Naive B cell (primary cell): ENCODE measurements around the gene TEKT2. TPM values are rescaled to one million over a fixed set of nuclear protein-coding genes. Genes with fewer than 3 reads are reported as not detected.

ENCODE experiments used
- ATAC-seq, 2 donors: fragments of 150-1000 bp; cut with Tn5 transposase; 2 replicates each; pipeline ENCODE4 v1.10.0; 2021; ENCODE audit warnings: low read depth in 2 of 2, mild to moderate bottlenecking in 2 of 2, moderate library complexity in 2 of 2
- DNase-seq: peaks from one replicate; pipeline ENCODE4 v3.0.0; 2022
- H3K27ac Mint-ChIP-seq, 6 donors: one replicate each; pipeline ENCODE4 v1.8.0; 2020 to 2022; ENCODE audit warnings: mild to moderate bottlenecking in 6 of 6, mixed read lengths in 6 of 6, moderate library complexity in 5 of 6, inconsistent platforms in 2 of 6
- H3K27me3 Mint-ChIP-seq, 3 donors: one replicate each; pipeline ENCODE4 v1.8.0; 2021 to 2022; ENCODE audit warnings: mixed read lengths in 3 of 3, mild to moderate bottlenecking in 1 of 3
- H3K36me3 Mint-ChIP-seq, 2 donors: one replicate each; pipeline ENCODE4 v1.8.0; 2020 to 2022; ENCODE audit warnings: mixed read lengths in 2 of 2, inconsistent platforms in 1 of 2, mild to moderate bottlenecking in 1 of 2
- H3K4me1 Mint-ChIP-seq, 3 donors: one replicate each; pipeline ENCODE4 v1.8.0; 2020 to 2022; ENCODE audit warnings: mixed read lengths in 3 of 3, inconsistent platforms in 1 of 3, mild to moderate bottlenecking in 1 of 3, moderate library complexity in 1 of 3
- H3K4me3 Mint-ChIP-seq, 8 donors: one replicate each; pipeline ENCODE4 v1.8.0; 2020 to 2022; ENCODE audit warnings: mild to moderate bottlenecking in 8 of 8, mixed read lengths in 8 of 8, moderate library complexity in 8 of 8, inconsistent platforms in 2 of 8
- H3K9me3 Mint-ChIP-seq, 7 donors: one replicate each; pipeline ENCODE4 v1.8.0; 2020 to 2022; ENCODE audit warnings: mixed read lengths in 7 of 7, mild to moderate bottlenecking in 5 of 7, inconsistent platforms in 2 of 7, moderate library complexity in 1 of 7
- polyA plus RNA-seq, 6 donors: library from polyadenylated mRNA; unstranded; fragments of 300-500 nt; fragmentation: Illumina TruSeq; gene quantifications; one replicate each; pipeline ENCODE4 v1.2.3, GENCODE V29; 2021; ENCODE audit warnings: low read depth in 6 of 6

The TEKT2 gene
- polyA plus RNA-seq, 6 donors from 2014 or later, result not detected

- DNase-seq (no peak), ATAC-seq (no peak)
- H3K36me3 Mint-ChIP-seq, result no peaks in the 10 kb centered on the region
- H3K27ac Mint-ChIP-seq, result no peak overlapping the region
- H3K27me3 Mint-ChIP-seq, result peaks cover 0 to under 1% (median 0%) of the 10 kb centered on the region in 3 donors
- peaks cover 0 to 1% (median 0%) of the 10 kb centered on the region in 7 donors for H3K9me3 Mint-ChIP-seq
- H3K4me3 Mint-ChIP-seq, result no peak overlapping the region
- no peaks in the 10 kb centered on the region for H3K4me1 Mint-ChIP-seq
Observed at GRCh38 chr1:36132029-36132428, 48.1 kb downstream of the TEKT2 start.

- no peak overlapping the region for H3K4me3 Mint-ChIP-seq
- H3K27ac Mint-ChIP-seq, result peak overlapping the region in 1 of 6 donors; percentile 39
- ATAC-seq, result no peak
- no peaks in the 10 kb centered on the region for H3K4me1 Mint-ChIP-seq
- no peaks in the 10 kb centered on the region for H3K9me3 Mint-ChIP-seq
- no peaks in the 10 kb centered on the region for H3K27me3 Mint-ChIP-seq
- H3K36me3 Mint-ChIP-seq, result no peaks in the 10 kb centered on the region
- DNase-seq, result no peak
Observed at GRCh38 chr1:36133484-36133883, 49.6 kb downstream of the TEKT2 start.

DNA sequence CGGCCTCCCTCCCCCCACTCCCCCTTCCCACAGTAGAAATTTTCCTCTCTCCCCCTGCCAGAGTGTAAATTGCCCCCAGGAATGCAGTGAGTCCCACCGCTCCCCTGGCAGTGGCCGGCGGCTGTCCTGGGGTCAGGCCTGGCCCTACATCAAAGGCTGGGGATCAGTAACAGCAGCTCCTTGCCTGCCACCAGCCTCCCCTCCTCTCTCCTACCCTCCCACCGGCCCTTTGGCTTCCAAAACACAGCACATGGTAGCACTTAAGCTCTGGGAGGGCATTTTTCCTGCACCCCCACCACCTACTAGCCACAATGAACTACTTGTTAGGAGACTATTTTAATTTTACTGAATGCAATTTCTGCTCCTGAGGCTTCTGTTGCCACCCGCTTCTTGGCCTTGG lies 50.1 kb downstream of the TEKT2 start:
- H3K27ac Mint-ChIP-seq, result peak overlapping the region in 2 of 6 donors; percentile 58 to 78
- no peaks in the 10 kb centered on the region for H3K4me1 Mint-ChIP-seq
- no peak overlapping the region for H3K4me3 Mint-ChIP-seq
- no peaks in the 10 kb centered on the region for H3K9me3 Mint-ChIP-seq
- DNase-seq (no peak), ATAC-seq (no peak)
- H3K27me3 Mint-ChIP-seq, result no peaks in the 10 kb centered on the region
- no peaks in the 10 kb centered on the region for H3K36me3 Mint-ChIP-seq

DNA sequence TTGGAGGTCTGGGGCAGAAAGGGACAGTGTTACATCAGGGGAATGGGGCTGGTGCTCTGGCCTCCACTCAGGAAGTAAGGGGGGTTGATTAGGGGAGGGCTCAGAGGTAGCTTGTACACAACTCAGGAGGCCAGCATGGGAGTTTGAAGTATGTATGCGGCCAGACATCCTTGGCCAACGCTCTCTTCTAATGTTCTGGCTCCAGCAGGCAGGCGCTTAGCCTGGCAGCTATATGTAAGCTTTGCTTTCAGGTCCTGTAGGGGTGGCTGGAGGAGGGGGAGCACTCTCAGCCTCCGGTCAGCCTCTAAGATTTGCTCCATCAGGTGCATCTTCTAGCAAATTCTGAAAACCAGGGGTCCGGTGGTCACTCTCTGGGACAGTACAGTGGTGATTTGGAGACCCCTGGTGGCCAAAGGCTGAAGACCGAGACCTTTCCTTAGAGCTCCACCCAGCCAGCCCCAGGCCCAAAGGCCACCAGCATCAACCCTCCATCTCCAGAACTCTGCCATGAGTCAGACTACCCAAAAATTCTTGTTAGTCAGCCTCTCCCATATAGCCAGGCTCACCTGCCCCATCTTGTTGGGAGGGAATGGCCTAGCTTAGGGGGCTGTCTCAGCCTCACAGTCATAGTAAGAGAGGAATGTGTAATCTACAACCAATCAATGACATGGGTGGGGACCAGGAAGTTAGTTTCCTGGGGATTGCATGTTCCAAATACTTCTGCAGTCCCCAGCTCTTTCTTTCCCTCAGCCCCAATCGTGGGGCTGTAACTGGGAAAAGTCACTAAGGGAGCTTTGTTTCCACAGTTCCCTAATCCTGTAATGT lies 50.8 kb downstream of the TEKT2 start:
- peak; percentile 41 to 51 for ATAC-seq
- H3K9me3 Mint-ChIP-seq, result no peaks in the 10 kb centered on the region
- peaks cover 0 to 5% of the 10 kb centered on the region in 2 donors for H3K36me3 Mint-ChIP-seq
- H3K4me3 Mint-ChIP-seq, result no peak overlapping the region
- no peaks in the 10 kb centered on the region for H3K27me3 Mint-ChIP-seq
- no peaks in the 10 kb centered on the region for H3K4me1 Mint-ChIP-seq
- peak overlapping the region in 4 of 6 donors; percentile 8 to 78 (median 54) for H3K27ac Mint-ChIP-seq
- peak; percentile 20 for DNase-seq

- H3K4me1 Mint-ChIP-seq, result peaks cover 0 to 2% (median 0%) of the 10 kb centered on the region in 3 donors
- H3K36me3 Mint-ChIP-seq, result peaks cover 0 to 8% of the 10 kb centered on the region in 2 donors
- H3K27me3 Mint-ChIP-seq, result no peaks in the 10 kb centered on the region
- no peaks in the 10 kb centered on the region for H3K9me3 Mint-ChIP-seq
- DNase-seq (no peak), ATAC-seq (no peak)
- no peak overlapping the region for H3K4me3 Mint-ChIP-seq
- H3K27ac Mint-ChIP-seq, result peak overlapping the region in 3 of 6 donors; percentile 18 to 73 (median 66)
Observed at GRCh38 chr1:36135330-36135667, 51.4 kb downstream of the TEKT2 start.

DNA sequence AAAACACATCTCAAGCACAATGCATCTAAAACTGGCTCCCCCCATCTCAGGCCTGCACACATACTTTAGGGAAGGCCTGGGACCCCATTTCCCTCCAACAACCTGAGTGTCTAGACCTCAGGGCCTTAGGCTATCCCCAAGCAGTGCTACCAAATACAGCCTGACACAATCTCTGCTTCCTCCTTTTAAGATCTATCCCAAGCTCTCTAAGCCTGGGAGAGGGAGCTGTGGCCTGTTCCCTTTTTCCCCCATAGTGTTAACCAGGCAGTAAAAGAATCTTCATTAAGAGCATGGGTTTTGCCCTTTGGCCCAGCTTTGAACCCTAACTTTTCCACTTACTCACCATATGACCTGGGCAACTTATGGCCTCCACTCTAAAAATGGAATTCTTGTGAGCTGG lies 51.9 kb downstream of the TEKT2 start:
- Mint-ChIP-seq H3K36me3 (peaks cover 0 to 8% of the 10 kb centered on the region in 2 donors), H3K9me3 (no peaks in the 10 kb centered on the region), H3K4me1 (peaks cover 0 to 7% (median 5%) of the 10 kb centered on the region in 3 donors), H3K27ac (peak overlapping the region in 3 of 6 donors; percentile 16 to 73 (median 57)), H3K27me3 (no peaks in the 10 kb centered on the region), H3K4me3 (no peak overlapping the region)
- DNase-seq, result no peak
- ATAC-seq, result no peak

DNA sequence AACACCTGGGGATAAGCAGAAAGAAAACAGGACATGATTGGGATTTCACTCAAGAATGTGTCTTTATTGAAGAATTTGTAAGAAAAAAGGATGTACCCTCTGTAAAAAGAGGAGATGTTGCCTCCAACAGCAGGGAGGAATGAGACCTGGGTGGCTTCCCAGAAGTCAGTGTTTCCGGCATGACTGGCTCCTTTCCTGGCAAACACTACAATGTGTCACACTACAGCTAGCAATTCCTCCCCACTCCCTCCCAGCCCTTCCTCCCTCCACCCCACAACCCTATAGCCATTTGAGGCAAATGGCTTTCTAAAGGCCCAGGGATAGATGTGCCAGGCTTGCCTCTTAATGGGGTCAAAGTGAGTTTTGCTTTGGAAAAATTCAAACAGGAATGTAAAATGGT lies 52.6 kb downstream of the TEKT2 start:
- H3K4me1 Mint-ChIP-seq, result peaks cover 0 to 11% (median 7%) of the 10 kb centered on the region in 3 donors
- no peak for DNase-seq
- H3K36me3 Mint-ChIP-seq, result peaks cover 0 to 8% of the 10 kb centered on the region in 2 donors
- H3K27ac Mint-ChIP-seq, result peak overlapping the region in 1 of 6 donors; percentile 41
- H3K27me3 Mint-ChIP-seq, result no peaks in the 10 kb centered on the region
- no peaks in the 10 kb centered on the region for H3K9me3 Mint-ChIP-seq
- no peak overlapping the region for H3K4me3 Mint-ChIP-seq
- ATAC-seq, result no peak

GRCh38 chr1:36137226-36137625 lies 53.3 kb downstream of the TEKT2 start:
- peak overlapping the region in 2 of 6 donors; percentile 54 to 76 for H3K27ac Mint-ChIP-seq

GRCh38 chr1:36137776-36138175 lies 53.9 kb downstream of the TEKT2 start:
- H3K4me3 Mint-ChIP-seq, result no peak overlapping the region
- peaks cover 0 to 21% (median 7%) of the 10 kb centered on the region in 3 donors for H3K4me1 Mint-ChIP-seq
- H3K36me3 Mint-ChIP-seq, result peaks cover 0 to 8% of the 10 kb centered on the region in 2 donors
- no peaks in the 10 kb centered on the region for H3K9me3 Mint-ChIP-seq
- no peaks in the 10 kb centered on the region for H3K27me3 Mint-ChIP-seq
- ATAC-seq, result no peak
- no peak overlapping the region for H3K27ac Mint-ChIP-seq
- DNase-seq, result no peak

More at GRCh38 chr1:36137226-36137625, 53.3 kb downstream of the TEKT2 start:
- H3K27me3 Mint-ChIP-seq, result no peaks in the 10 kb centered on the region
- H3K4me1 Mint-ChIP-seq, result peaks cover 0 to 18% (median 7%) of the 10 kb centered on the region in 3 donors
- H3K4me3 Mint-ChIP-seq, result no peak overlapping the region
- peaks cover 0 to 8% of the 10 kb centered on the region in 2 donors for H3K36me3 Mint-ChIP-seq
- DNase-seq (no peak), ATAC-seq (no peak)
- H3K9me3 Mint-ChIP-seq, result no peaks in the 10 kb centered on the region

Other genes starting within 250 kb of the TEKT2 start
- gene AGO1, start 200.9 kb upstream of the TEKT2 start, polyA plus RNA-seq, result 10 to 100 TPM in 5 of 6 donors, 1 to 10 TPM in 1; 3.1 to 12.6 (median 11.8) TPM
- gene AGO3, start 153.0 kb upstream of the TEKT2 start, polyA plus RNA-seq, result 10 to 100 TPM in 3 of 6 donors, 1 to 10 TPM in 3; 5.3 to 19.1 (median 9.9) TPM
- 10 to 100 TPM; 16.0 to 32.2 (median 19.2) TPM for gene ADPRS, start 4.8 kb downstream of the TEKT2 start, polyA plus RNA-seq
- gene COL8A2, start 41.1 kb downstream of the TEKT2 start, polyA plus RNA-seq, result under 1 TPM in 3 of 6 donors, not detected in 3; 0.10 to 0.25 (median 0.19) TPM
- gene TRAPPC3, start 65.4 kb downstream of the TEKT2 start, polyA plus RNA-seq, result 100 to 1,000 TPM; 103 to 185 (median 109) TPM
- 10 to 100 TPM in 1 of 6 donors, 1 to 10 TPM in 5; 2.6 to 12.5 (median 5.3) TPM for gene MAP7D1, start 72.1 kb downstream of the TEKT2 start, polyA plus RNA-seq
- 100 to 1,000 TPM; 109 to 142 (median 131) TPM for gene THRAP3, start 140.3 kb downstream of the TEKT2 start, polyA plus RNA-seq
- gene SH3D21, start 222.3 kb downstream of the TEKT2 start, polyA plus RNA-seq, result under 1 TPM in 4 of 6 donors, not detected in 2; 0.23 to 0.51 (median 0.36) TPM
- 1 to 10 TPM in 1 of 6 donors, under 1 TPM in 3, not detected in 2; 0.52 to 1.3 (median 0.74) TPM for gene EVA1B, start 239.6 kb downstream of the TEKT2 start, polyA plus RNA-seq